ENCODE measurements around the gene PPP2R5A. TPM values are rescaled to one million over a fixed set of nuclear protein-coding genes. Genes with fewer than 3 reads are reported as not detected.

The PPP2R5A gene
- total RNA-seq, 1 experiment from 2014 or later, result 22.0 TPM

DNA sequence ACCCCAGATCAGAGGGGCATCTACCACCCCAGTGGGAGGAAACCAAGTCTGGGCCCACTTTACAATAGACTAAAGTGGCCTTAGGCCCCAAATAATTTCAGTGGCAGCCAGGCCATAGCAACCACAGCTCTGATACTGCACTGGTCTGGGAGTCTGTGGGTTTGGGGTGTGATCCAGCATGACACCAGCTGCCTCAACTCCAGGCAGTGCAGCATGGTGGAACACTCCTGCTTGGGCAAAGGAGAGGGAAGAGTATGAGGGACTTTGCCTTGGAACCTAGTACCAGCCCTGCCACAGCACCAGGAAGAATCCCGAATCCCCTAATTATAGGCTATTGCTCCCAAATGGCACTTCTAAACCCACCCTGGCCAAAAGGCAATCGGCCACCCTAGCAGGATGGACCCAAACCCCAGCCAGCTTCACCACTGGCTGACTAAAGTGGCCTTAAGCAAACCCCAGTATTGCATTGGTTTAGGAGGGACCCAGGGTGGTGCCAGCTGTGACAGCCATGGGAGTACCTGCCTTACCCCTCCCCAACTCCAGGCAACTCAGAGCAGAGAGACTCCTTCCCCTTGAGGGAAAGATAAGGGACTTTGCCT is 82.4 kb downstream of the PPP2R5A start:
- Mint-ChIP-seq H3K27ac (peak overlapping the region in 1 of 3 experiments; percentile 79; a peak in 1 of 7 replicates), H3K4me3 (no peak overlapping the region), H3K4me1 (no peaks in the 10 kb centered on the region), H3K36me3 (ENCODE audit: insufficient read depth in 1 of 3, low read depth in 3 of 3) (peaks cover 18 to 47% (median 45%) of the 10 kb centered on the region in 3 experiments; a peak in 6 of 7 replicates), H3K27me3 (ENCODE audit: low read depth) (no peaks in the 10 kb centered on the region), H3K9me3 (peaks cover 0 to 2% of the 10 kb centered on the region in 2 experiments; a peak in 1 of 5 replicates)
- no peak overlapping the region for H4K8ac ChIP-seq (replicated peaks; ENCODE audit: insufficient read length, low read depth, low read length)
- H3K79me2 ChIP-seq (ENCODE audit: insufficient read depth, low read length), result no peaks in the 10 kb centered on the region
- H3K9ac ChIP-seq (ENCODE audit: extremely low read depth, insufficient read length, low read length), result no peak overlapping the region
- no peak overlapping the region for H3T11ph ChIP-seq (ENCODE audit: low read length)
- no CpG with 5 or more reads among the region's 2 CpGs for WGBS (ENCODE audit: extremely low coverage, insufficient read length, low lambda C conversion rate)
- no peak overlapping the region for H2BK20ac ChIP-seq (ENCODE audit: low read depth, low read length, poor library complexity, severe bottlenecking)
- TF ChIP-seq, protein P1, sequence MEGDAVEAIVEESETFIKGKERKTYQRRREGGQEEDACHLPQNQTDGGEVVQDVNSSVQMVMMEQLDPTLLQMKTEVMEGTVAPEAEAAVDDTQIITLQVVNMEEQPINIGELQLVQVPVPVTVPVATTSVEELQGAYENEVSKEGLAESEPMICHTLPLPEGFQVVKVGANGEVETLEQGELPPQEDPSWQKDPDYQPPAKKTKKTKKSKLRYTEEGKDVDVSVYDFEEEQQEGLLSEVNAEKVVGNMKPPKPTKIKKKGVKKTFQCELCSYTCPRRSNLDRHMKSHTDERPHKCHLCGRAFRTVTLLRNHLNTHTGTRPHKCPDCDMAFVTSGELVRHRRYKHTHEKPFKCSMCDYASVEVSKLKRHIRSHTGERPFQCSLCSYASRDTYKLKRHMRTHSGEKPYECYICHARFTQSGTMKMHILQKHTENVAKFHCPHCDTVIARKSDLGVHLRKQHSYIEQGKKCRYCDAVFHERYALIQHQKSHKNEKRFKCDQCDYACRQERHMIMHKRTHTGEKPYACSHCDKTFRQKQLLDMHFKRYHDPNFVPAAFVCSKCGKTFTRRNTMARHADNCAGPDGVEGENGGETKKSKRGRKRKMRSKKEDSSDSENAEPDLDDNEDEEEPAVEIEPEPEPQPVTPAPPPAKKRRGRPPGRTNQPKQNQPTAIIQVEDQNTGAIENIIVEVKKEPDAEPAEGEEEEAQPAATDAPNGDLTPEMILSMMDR (conservative IDR thresholded peaks at IDR 0.05), result no peak
- H3K27ac ChIP-seq (ENCODE audit: insufficient read length, low read depth, low read length), result no peak overlapping the region
- no peak overlapping the region for H4K91ac ChIP-seq (ENCODE audit: insufficient read length, low read depth, low read length)
- DNase-seq, result no peak
- no peak overlapping the region for H3K4me2 ChIP-seq (ENCODE audit: insufficient read depth, insufficient read length, low read length)
- H2AK5ac ChIP-seq (ENCODE audit: insufficient read length, low read length), result no peak overlapping the region
- no peak overlapping the region for H2BK5ac ChIP-seq (ENCODE audit: insufficient read length, low read length)
- no peak overlapping the region for H2BK12ac ChIP-seq (ENCODE audit: insufficient read length, low read depth, low read length)
- H3K23me2 ChIP-seq (ENCODE audit: insufficient read length, low read depth, low read length, poor library complexity, severe bottlenecking), result no peaks in the 10 kb centered on the region
- H3K23ac ChIP-seq (ENCODE audit: insufficient read length, low read depth, low read length), result no peak overlapping the region
- no peak overlapping the region for H3K56ac ChIP-seq (ENCODE audit: insufficient read length, low read depth, low read length)
- no peaks in the 10 kb centered on the region for H4K20me1 ChIP-seq (ENCODE audit: control insufficient read depth, insufficient read depth, insufficient read length)
- H4K5ac ChIP-seq (ENCODE audit: insufficient read length, low read depth, low read length), result no peak overlapping the region
- H3K4me1 ChIP-seq (ENCODE audit: insufficient read depth, low read length), result no peaks in the 10 kb centered on the region
- no peaks in the 10 kb centered on the region for H3K27me3 ChIP-seq (ENCODE audit: insufficient read depth, low read length)
- no peaks in the 10 kb centered on the region for H3K79me1 ChIP-seq (ENCODE audit: insufficient read depth, low read depth, low read length, poor library complexity, severe bottlenecking)
- H3K9me3 ChIP-seq (ENCODE audit: control insufficient read depth, low read depth, low read length), result no peaks in the 10 kb centered on the region
- no peak overlapping the region for H2BK15ac ChIP-seq (ENCODE audit: low read depth, low read length)
- no peak overlapping the region for H3K4ac ChIP-seq (ENCODE audit: low read depth, low read length)
- no peak overlapping the region for H3K14ac ChIP-seq (ENCODE audit: insufficient read depth, low read length)
- H2BK120ac ChIP-seq (ENCODE audit: low read depth, low read length, poor library complexity, severe bottlenecking), result no peak overlapping the region
- no peak overlapping the region for H2AFZ ChIP-seq (ENCODE audit: low read length)
- no peak overlapping the region for H3K18ac ChIP-seq (ENCODE audit: insufficient read length, low read depth, low read length)
